WTC11 (cell line): ENCODE results near the gene BRD4. TPM values are rescaled to one million over a fixed set of nuclear protein-coding genes. Genes with fewer than 3 reads are reported as not detected.

Experiments used
- ATAC-seq: fragments of 200-7000 bp; cut with Tn5 transposase; 2 replicates; pipeline ENCODE4 v1.10.0; 2021; ENCODE audit warnings: mild to moderate bottlenecking, moderate library complexity
- CTCF ChIA-PET: fragments of 300-600 bp; sonication (Branson Sonifier 250); formaldehyde crosslinking; loops from one replicate; lab custom pipeline; 2021; ENCODE audit warnings: antibody characterized with exemption; lab: Charles Lee
- POLR2A ChIA-PET: fragments of 350-600 bp; sonication (Branson Sonifier 250); formaldehyde crosslinking; loops from one replicate; lab custom pipeline; 2021; ENCODE audit warnings: antibody characterized with exemption; lab: Charles Lee
- DNase-seq: peaks from one replicate; pipeline ENCODE4 v3.0.0; 2021; ENCODE audit warnings: low spot score
- H3K27ac Mint-ChIP-seq: 2 replicates; pipeline ENCODE4 v1.8.0; 2021; ENCODE audit warnings: mixed read lengths
- H3K27me3 Mint-ChIP-seq: 2 replicates; pipeline ENCODE4 v1.8.0; 2021; ENCODE audit warnings: low read depth, mild to moderate bottlenecking, moderate library complexity, mixed read lengths
- H3K36me3 Mint-ChIP-seq: 2 replicates; pipeline ENCODE4 v1.8.0; 2021; ENCODE audit warnings: mixed read lengths
- H3K4me1 Mint-ChIP-seq: 2 replicates; pipeline ENCODE4 v1.8.0; 2022; ENCODE audit warnings: mixed read lengths
- H3K4me3 Mint-ChIP-seq: 2 replicates; pipeline ENCODE4 v1.8.0; 2021; ENCODE audit warnings: mild to moderate bottlenecking, moderate library complexity, mixed read lengths
- H3K9me3 Mint-ChIP-seq: 2 replicates; pipeline ENCODE4 v1.8.0; 2021; ENCODE audit warnings: mixed read lengths
- ARID4B ChIP-seq: sonication (generic); formaldehyde crosslinking; IDR thresholded peaks from 2 replicates; pipeline ENCODE4 v1.8.0; 2023; ENCODE audit warnings: missing genetic modification reagents, mild to moderate bottlenecking, borderline replicate concordance
- ATF2 ChIP-seq: sonication (generic); formaldehyde crosslinking; IDR thresholded peaks from 2 replicates; pipeline ENCODE4 v1.8.1; 2022; ENCODE audit warnings: low read depth, missing genetic modification reagents, borderline replicate concordance
- ATF3 ChIP-seq: sonication (generic); formaldehyde crosslinking; conservative IDR thresholded peaks from 2 replicates; pipeline ENCODE4 v1.8.1; 2022; ENCODE audit warnings: mild to moderate bottlenecking, missing genetic modification reagents
- CBFB ChIP-seq: sonication (generic); formaldehyde crosslinking; IDR thresholded peaks from 2 replicates; pipeline ENCODE4 v1.8.1; 2022; ENCODE audit warnings: mild to moderate bottlenecking, low read depth, missing genetic modification reagents
- CDX4 ChIP-seq: fragments of 250-450 bp; sonication (Bioruptor Pico); IDR thresholded peaks from 2 replicates; pipeline ENCODE4 v1.9.0; 2021; ENCODE audit warnings: moderate library complexity, mild to moderate bottlenecking, inconsistent platforms, borderline replicate concordance
- E2F4 ChIP-seq: sonication (generic); formaldehyde crosslinking; IDR thresholded peaks from 2 replicates; pipeline ENCODE4 v1.8.1; 2022; ENCODE audit warnings: low read depth, mild to moderate bottlenecking, moderate library complexity, missing genetic modification reagents, borderline replicate concordance
- MAX ChIP-seq: sonication (generic); formaldehyde crosslinking; IDR thresholded peaks from 2 replicates; pipeline ENCODE4 v1.8.0; 2022; ENCODE audit warnings: mild to moderate bottlenecking, missing genetic modification reagents
- NFYB ChIP-seq: sonication (generic); formaldehyde crosslinking; conservative IDR thresholded peaks from 2 replicates; pipeline ENCODE4 v1.8.0; 2022; ENCODE audit warnings: low read depth, missing genetic modification reagents
- NR2C2 ChIP-seq: sonication (generic); formaldehyde crosslinking; IDR thresholded peaks from 2 replicates; pipeline ENCODE4 v1.8.0; 2022; ENCODE audit warnings: mild to moderate bottlenecking, missing genetic modification reagents
- RELA ChIP-seq: sonication (generic); formaldehyde crosslinking; IDR thresholded peaks from 2 replicates; pipeline ENCODE4 v1.8.1; 2022; ENCODE audit warnings: missing genetic modification reagents, mild to moderate bottlenecking, borderline replicate concordance
- SOX15 ChIP-seq: fragments of 250-450 bp; sonication (Bioruptor Pico); IDR thresholded peaks from 2 replicates; pipeline ENCODE4 v1.9.0; 2021; ENCODE audit warnings: mild to moderate bottlenecking
- TEAD4 ChIP-seq: sonication (generic); formaldehyde crosslinking; IDR thresholded peaks from 2 replicates; pipeline ENCODE4 v1.8.0; 2022; ENCODE audit warnings: mild to moderate bottlenecking, missing genetic modification reagents
- ZNF232 ChIP-seq: sonication (generic); formaldehyde crosslinking; IDR thresholded peaks from 2 replicates; pipeline ENCODE4 v1.8.0; 2022; ENCODE audit warnings: mild to moderate bottlenecking, missing genetic modification reagents
- ZNF263 ChIP-seq: sonication (generic); formaldehyde crosslinking; IDR thresholded peaks from 2 replicates; pipeline ENCODE4 v1.8.1; 2022; ENCODE audit warnings: low read depth, mild to moderate bottlenecking, moderate library complexity, missing genetic modification reagents
- ZNF425 ChIP-seq: fragments of 250-450 bp; sonication (Bioruptor Pico); conservative IDR thresholded peaks from 2 replicates; pipeline ENCODE4 v1.9.0; 2021; ENCODE audit warnings: mild to moderate bottlenecking
- total RNA-seq: library from RNA; stranded (reverse); gene quantifications from 3 replicates; pipeline ENCODE4 v1.2.3, GENCODE V29; 2021

The BRD4 gene
- total RNA-seq, 1 experiment from 2014 or later, result 128 TPM

- ATAC-seq, result no peak
- no peak for TF ChIP-seq NFYB (CRISPR knock-in tag)
- no peak for TF ChIP-seq NR2C2 (CRISPR knock-in tag)
- no peak for TF ChIP-seq ZNF425
- TF ChIP-seq RELA (CRISPR knock-in tag), result no peak
- no peak for TF ChIP-seq CDX4 (CRISPR knock-in tag)
- no peak for TF ChIP-seq MAX (CRISPR knock-in tag)
- no peak for TF ChIP-seq ZNF232 (CRISPR knock-in tag)
- TF ChIP-seq ATF3 (CRISPR knock-in tag), result no peak
- TF ChIP-seq ATF2 (CRISPR knock-in tag), result no peak
- TF ChIP-seq SOX15 (CRISPR knock-in tag), result no peak
- ChIA-PET CTCF (no interaction called here), POLR2A (no interaction called here)
- Mint-ChIP-seq H3K4me3 (no peak overlapping the region), H3K36me3 (peaks cover 76% of the 10 kb centered on the region), H3K9me3 (no peaks in the 10 kb centered on the region), H3K4me1 (no peaks in the 10 kb centered on the region), H3K27me3 (no peaks in the 10 kb centered on the region), H3K27ac (no peak overlapping the region)
- DNase-seq, result no peak
Observed at GRCh38 chr19:15369594-15369891, 37.2 kb upstream of the BRD4 start.

- ChIA-PET POLR2A (no interaction called here), CTCF (interaction anchor here (0.6 kb wide), 1 partner anchor 1112 kb away, joined by 5 read pairs; no protein-coding TSS in a partner anchor)
- H3K27ac Mint-ChIP-seq, result no peak overlapping the region
- no peak for DNase-seq
- H3K4me1 Mint-ChIP-seq, result no peaks in the 10 kb centered on the region
- no peak for ATAC-seq
- no peak overlapping the region for H3K4me3 Mint-ChIP-seq
- H3K27me3 Mint-ChIP-seq, result no peaks in the 10 kb centered on the region
- H3K36me3 Mint-ChIP-seq, result peaks cover 79% of the 10 kb centered on the region
- H3K9me3 Mint-ChIP-seq, result no peaks in the 10 kb centered on the region
- TF ChIP-seq ATF3 (CRISPR knock-in tag), result no peak
- no peak for TF ChIP-seq ZNF425
- no peak for TF ChIP-seq CBFB
- no peak for TF ChIP-seq ZNF263 (CRISPR knock-in tag)
- no peak for TF ChIP-seq SOX15 (CRISPR knock-in tag)
- no peak for TF ChIP-seq TEAD4 (CRISPR knock-in tag)
- TF ChIP-seq E2F4 (CRISPR knock-in tag), result no peak
- no peak for TF ChIP-seq RELA (CRISPR knock-in tag)
- no peak for TF ChIP-seq ARID4B (CRISPR knock-in tag)
- TF ChIP-seq ATF2 (CRISPR knock-in tag), result no peak
Observed at GRCh38 chr19:15368798-15369593, 36.7 kb upstream of the BRD4 start.
